ENCODE measurements around the gene LACC1.

DNA sequence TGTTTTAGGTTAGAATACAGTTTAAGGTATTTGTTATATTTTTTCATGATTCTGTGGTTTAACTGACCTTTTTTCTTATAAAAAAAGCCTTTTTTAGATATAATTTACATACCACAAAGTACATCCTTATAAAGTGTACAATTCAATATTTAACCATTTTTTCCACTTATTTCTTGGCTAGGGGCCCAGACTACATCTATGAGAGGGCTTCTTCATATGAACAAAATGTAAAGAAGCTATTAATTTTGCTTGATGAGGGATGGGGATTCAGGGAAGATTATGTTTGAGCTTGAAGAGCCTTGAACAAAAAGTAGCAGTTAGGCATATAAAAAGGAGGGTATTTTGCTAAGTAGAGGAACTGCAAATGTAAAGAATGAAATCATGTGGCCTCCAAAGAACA, 2.4 kb upstream of the LACC1 start:
- TF ChIP-seq POLR2AphosphoS5 (IDR thresholded peaks at IDR 0.05) (no peak), POLR2A (IDR thresholded peaks at IDR 0.05) (no peak)
- TF ChIP-seq, protein P1, sequence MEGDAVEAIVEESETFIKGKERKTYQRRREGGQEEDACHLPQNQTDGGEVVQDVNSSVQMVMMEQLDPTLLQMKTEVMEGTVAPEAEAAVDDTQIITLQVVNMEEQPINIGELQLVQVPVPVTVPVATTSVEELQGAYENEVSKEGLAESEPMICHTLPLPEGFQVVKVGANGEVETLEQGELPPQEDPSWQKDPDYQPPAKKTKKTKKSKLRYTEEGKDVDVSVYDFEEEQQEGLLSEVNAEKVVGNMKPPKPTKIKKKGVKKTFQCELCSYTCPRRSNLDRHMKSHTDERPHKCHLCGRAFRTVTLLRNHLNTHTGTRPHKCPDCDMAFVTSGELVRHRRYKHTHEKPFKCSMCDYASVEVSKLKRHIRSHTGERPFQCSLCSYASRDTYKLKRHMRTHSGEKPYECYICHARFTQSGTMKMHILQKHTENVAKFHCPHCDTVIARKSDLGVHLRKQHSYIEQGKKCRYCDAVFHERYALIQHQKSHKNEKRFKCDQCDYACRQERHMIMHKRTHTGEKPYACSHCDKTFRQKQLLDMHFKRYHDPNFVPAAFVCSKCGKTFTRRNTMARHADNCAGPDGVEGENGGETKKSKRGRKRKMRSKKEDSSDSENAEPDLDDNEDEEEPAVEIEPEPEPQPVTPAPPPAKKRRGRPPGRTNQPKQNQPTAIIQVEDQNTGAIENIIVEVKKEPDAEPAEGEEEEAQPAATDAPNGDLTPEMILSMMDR (IDR thresholded peaks at IDR 0.05), result no peak

All from sigmoid colon (tissue), 4 donors.